Activated CD8-positive, alpha-beta memory T cell treated with anti-CD3 and anti-CD28 coated beads, Interleukin-2, amount 10 ng/mL, durations not matched to agents 7 days and 5 days (primary cell): Measurements from ENCODE around the gene TSPAN9. TPM values are rescaled to one million over a fixed set of nuclear protein-coding genes. Genes with fewer than 3 reads are reported as not detected.

Experiments used
- ATAC-seq: fragments of 150-1000 bp; cut with Tn5 transposase; one replicate; pipeline ENCODE4 v1.10.0; 2021; ENCODE audit warnings: moderate library complexity
- CTCF ChIA-PET: fragments of 350-600 bp; sonication (Branson Sonifier 250); formaldehyde crosslinking; loops from one replicate; lab custom pipeline; 2021; ENCODE audit warnings: antibody characterized with exemption; lab: Charles Lee
- DNase-seq: peaks from one replicate; pipeline ENCODE4 v3.0.0-alpha.2; 2020
- H3K27ac Mint-ChIP-seq: one replicate; pipeline ENCODE4 v1.8.0; 2021; ENCODE audit warnings: mild to moderate bottlenecking, mixed read lengths
- H3K27me3 Mint-ChIP-seq: one replicate; pipeline ENCODE4 v1.8.0; 2021; ENCODE audit warnings: mixed read lengths
- H3K36me3 Mint-ChIP-seq: one replicate; pipeline ENCODE4 v1.8.0; 2021; ENCODE audit warnings: mild to moderate bottlenecking, mixed read lengths
- H3K4me1 Mint-ChIP-seq: one replicate; pipeline ENCODE4 v1.8.0; 2021; ENCODE audit warnings: mixed read lengths
- H3K4me3 Mint-ChIP-seq: one replicate; pipeline ENCODE4 v1.8.0; 2021; ENCODE audit warnings: mild to moderate bottlenecking, moderate library complexity, mixed read lengths
- H3K9me3 Mint-ChIP-seq: one replicate; pipeline ENCODE4 v1.8.0; 2022; ENCODE audit warnings: low read depth, mixed read lengths
- total RNA-seq, 2 experiments: library from RNA; stranded (reverse); gene quantifications; one replicate each; pipeline ENCODE4 v1.2.3, GENCODE V29; 2021

The TSPAN9 gene
- total RNA-seq, 2 experiments from 2014 or later: not detected

- no peak for DNase-seq
- Mint-ChIP-seq H3K27ac (no peak overlapping the region), H3K4me1 (no peaks in the 10 kb centered on the region), H3K4me3 (no peak overlapping the region), H3K36me3 (no peaks in the 10 kb centered on the region), H3K27me3 (peaks cover 14% of the 10 kb centered on the region), H3K9me3 (no peaks in the 10 kb centered on the region)
- no peak for ATAC-seq
- CTCF ChIA-PET: interaction anchor here (1.4 to 1.9 kb wide), 2 partner anchors 22 to 144 kb away, joined by 5 to 6 read pairs; no protein-coding TSS in a partner anchor
These were observed 202.2 kb downstream of the TSPAN9 start for GRCh38 chr12:3279415-3279780.

- H3K4me3 Mint-ChIP-seq: no peak overlapping the region
- CTCF ChIA-PET: interaction anchor here (1.4 to 1.9 kb wide), 2 partner anchors 21 to 144 kb away, joined by 5 to 6 read pairs; no protein-coding TSS in a partner anchor
- H3K9me3 Mint-ChIP-seq: no peaks in the 10 kb centered on the region
- H3K27me3 Mint-ChIP-seq: peaks cover 14% of the 10 kb centered on the region
- DNase-seq (no peak), ATAC-seq (no peak)
- H3K36me3 Mint-ChIP-seq: no peaks in the 10 kb centered on the region
- H3K4me1 Mint-ChIP-seq: no peaks in the 10 kb centered on the region
- no peak overlapping the region for H3K27ac Mint-ChIP-seq
These were observed 202.7 kb downstream of the TSPAN9 start for GRCh38 chr12:3279832-3280231.

- H3K27ac Mint-ChIP-seq: no peak overlapping the region
- CTCF ChIA-PET: interaction anchor here (1.4 kb wide), 1 partner anchor 20 kb away, joined by 6 read pairs; no protein-coding TSS in a partner anchor
- H3K9me3 Mint-ChIP-seq: no peaks in the 10 kb centered on the region
- peaks cover 12% of the 10 kb centered on the region for H3K27me3 Mint-ChIP-seq
- H3K36me3 Mint-ChIP-seq: no peaks in the 10 kb centered on the region
- no peaks in the 10 kb centered on the region for H3K4me1 Mint-ChIP-seq
- ATAC-seq (no peak), DNase-seq (no peak)
- no peak overlapping the region for H3K4me3 Mint-ChIP-seq
These were observed 203.8 kb downstream of the TSPAN9 start for GRCh38 chr12:3280967-3281366.

GRCh38 chr12:3281588-3282383 lies 204.6 kb downstream of the TSPAN9 start:
- CTCF ChIA-PET: interaction anchor here (1.1 to 1.7 kb wide), 3 partner anchors 18 to 522 kb away, joined by 3 to 4 read pairs (median 3); no protein-coding TSS in a partner anchor

GRCh38 chr12:3282384-3282670 lies 205.1 kb downstream of the TSPAN9 start:
- DNase-seq (no peak), ATAC-seq (no peak)
- CTCF ChIA-PET: interaction anchor here (1.1 to 1.7 kb wide), 3 partner anchors 17 to 521 kb away, joined by 3 to 4 read pairs (median 3); no protein-coding TSS in a partner anchor
- Mint-ChIP-seq H3K27me3 (peaks cover 7% of the 10 kb centered on the region), H3K27ac (no peak overlapping the region), H3K4me3 (no peak overlapping the region), H3K36me3 (no peaks in the 10 kb centered on the region), H3K4me1 (no peaks in the 10 kb centered on the region), H3K9me3 (no peaks in the 10 kb centered on the region)

More at GRCh38 chr12:3281588-3282383, 204.6 kb downstream of the TSPAN9 start:
- H3K36me3 Mint-ChIP-seq: no peaks in the 10 kb centered on the region
- H3K4me1 Mint-ChIP-seq: no peaks in the 10 kb centered on the region
- H3K4me3 Mint-ChIP-seq: no peak overlapping the region
- H3K27ac Mint-ChIP-seq: no peak overlapping the region
- peaks cover 7% of the 10 kb centered on the region for H3K27me3 Mint-ChIP-seq
- DNase-seq: no peak
- no peak for ATAC-seq
- no peaks in the 10 kb centered on the region for H3K9me3 Mint-ChIP-seq

DNA sequence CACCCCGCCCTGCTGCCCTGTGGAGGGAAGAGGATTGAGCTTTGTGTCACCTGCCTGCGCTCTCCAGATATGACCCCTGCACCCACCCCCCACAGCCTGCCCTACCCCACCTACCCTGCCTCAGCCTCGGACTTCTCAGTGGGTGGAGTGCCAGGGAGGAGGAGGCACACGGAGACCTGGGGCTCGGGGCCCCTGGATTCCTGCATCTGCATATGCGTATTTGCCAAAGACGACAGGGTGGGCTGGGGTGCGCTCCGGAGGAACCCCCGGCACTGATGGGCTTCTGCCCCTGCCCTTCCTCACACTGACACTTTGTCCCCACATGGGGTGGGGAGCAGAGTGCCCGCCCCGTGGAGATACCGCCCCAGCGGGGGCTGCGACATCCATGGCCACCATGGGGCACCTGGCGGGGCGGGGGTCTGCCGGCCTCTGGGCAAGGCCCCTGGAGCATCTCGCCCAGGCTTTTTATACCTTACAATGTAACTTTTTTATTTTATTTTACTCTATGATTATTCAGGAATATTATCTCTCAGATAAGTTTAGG lies 206.0 kb downstream of the TSPAN9 start:
- Mint-ChIP-seq H3K4me3 (no peak overlapping the region), H3K36me3 (no peaks in the 10 kb centered on the region), H3K4me1 (no peaks in the 10 kb centered on the region), H3K9me3 (no peaks in the 10 kb centered on the region), H3K27ac (no peak overlapping the region), H3K27me3 (peaks cover 7% of the 10 kb centered on the region)
- DNase-seq (no peak), ATAC-seq (no peak)
- CTCF ChIA-PET: interaction anchor here (1.7 kb wide), 1 partner anchor 17 kb away, joined by 4 read pairs; no protein-coding TSS in a partner anchor

DNA sequence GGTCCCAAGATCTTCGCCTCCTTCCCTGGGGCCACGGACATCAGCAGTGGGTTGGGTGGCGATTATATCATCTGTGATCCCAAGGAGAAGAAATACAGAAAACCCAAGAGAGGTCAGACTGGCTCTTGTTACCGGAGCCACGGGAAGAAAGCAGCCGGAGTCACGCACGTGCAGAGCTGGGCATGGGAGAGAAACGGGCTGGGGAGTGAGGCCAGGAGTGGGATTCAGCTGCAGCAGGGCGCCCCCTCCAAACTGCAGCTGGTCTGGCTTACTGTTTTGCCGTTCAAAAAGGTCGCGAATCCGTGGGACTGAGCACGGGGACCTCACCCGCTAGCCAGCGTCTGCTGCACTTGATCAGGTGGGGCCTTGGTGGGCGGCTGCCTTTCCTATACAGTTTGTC lies 207.2 kb downstream of the TSPAN9 start:
- no peak for DNase-seq
- no peaks in the 10 kb centered on the region for H3K36me3 Mint-ChIP-seq
- ATAC-seq: no peak
- H3K4me3 Mint-ChIP-seq: no peak overlapping the region
- H3K27ac Mint-ChIP-seq: no peak overlapping the region
- H3K9me3 Mint-ChIP-seq: no peaks in the 10 kb centered on the region
- CTCF ChIA-PET: interaction anchor here (1.0 kb wide), 1 partner anchor 9 kb away, joined by 4 read pairs; no protein-coding TSS in a partner anchor
- H3K4me1 Mint-ChIP-seq: no peaks in the 10 kb centered on the region
- H3K27me3 Mint-ChIP-seq: peaks cover 3% of the 10 kb centered on the region

DNA sequence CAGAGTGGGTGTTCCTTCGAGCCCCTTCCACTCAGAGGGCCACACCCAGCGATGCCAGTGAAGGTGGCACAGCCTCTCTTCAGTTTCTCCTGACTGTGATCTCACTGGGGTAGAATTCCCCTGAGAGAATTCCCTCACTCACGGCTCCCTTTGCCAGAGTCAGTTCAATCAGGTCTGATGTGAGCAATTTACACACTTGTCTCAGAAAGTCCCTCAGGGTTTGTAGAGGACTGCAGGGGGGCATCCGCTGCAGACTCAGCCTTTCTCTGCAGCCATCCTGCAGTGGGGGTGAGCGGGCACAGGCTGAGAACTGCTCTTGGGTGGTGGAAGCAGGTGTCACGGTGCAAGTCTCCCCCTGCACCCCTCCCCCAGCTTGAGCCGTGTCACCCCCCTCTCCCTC lies 208.4 kb downstream of the TSPAN9 start:
- CTCF ChIA-PET: no interaction called here
- H3K36me3 Mint-ChIP-seq: no peaks in the 10 kb centered on the region
- ATAC-seq (no peak), DNase-seq (no peak)
- H3K27ac Mint-ChIP-seq: no peak overlapping the region
- H3K4me3 Mint-ChIP-seq: no peak overlapping the region
- no peaks in the 10 kb centered on the region for H3K27me3 Mint-ChIP-seq
- H3K9me3 Mint-ChIP-seq: no peaks in the 10 kb centered on the region
- no peaks in the 10 kb centered on the region for H3K4me1 Mint-ChIP-seq

DNA sequence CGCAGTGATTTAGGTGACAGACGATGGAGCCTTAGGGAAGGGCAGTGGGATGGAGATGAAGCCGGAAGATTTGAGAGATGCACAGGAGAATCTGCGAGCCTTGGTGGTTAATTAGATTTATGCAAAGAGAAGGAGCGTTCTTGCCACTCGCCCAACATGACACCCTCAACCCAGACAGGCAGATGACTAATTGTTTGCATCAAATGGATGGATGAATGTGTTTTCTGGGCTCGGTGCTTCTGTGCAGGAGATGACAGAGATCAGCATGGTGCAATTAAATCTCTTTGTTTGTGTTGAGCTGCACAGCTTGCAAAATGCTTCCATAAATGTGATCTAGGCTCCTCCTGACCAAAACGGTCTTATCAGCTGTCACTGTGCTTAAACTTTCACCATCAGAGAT lies 211.5 kb downstream of the TSPAN9 start:
- CTCF ChIA-PET: interaction anchor here (3.4 to 3.8 kb wide), 2 partner anchors 12 to 13 kb away, joined by 8 to 24 read pairs; no protein-coding TSS in a partner anchor
- Mint-ChIP-seq H3K9me3 (no peaks in the 10 kb centered on the region), H3K36me3 (no peaks in the 10 kb centered on the region), H3K4me3 (no peak overlapping the region), H3K27me3 (no peaks in the 10 kb centered on the region), H3K4me1 (no peaks in the 10 kb centered on the region), H3K27ac (no peak overlapping the region)
- no peak for ATAC-seq
- DNase-seq: no peak

GRCh38 chr12:3289702-3290101 lies 212.5 kb downstream of the TSPAN9 start:
- no peaks in the 10 kb centered on the region for H3K9me3 Mint-ChIP-seq
- CTCF ChIA-PET: interaction anchor here (3.4 to 3.8 kb wide), 2 partner anchors 11 to 14 kb away, joined by 8 to 24 read pairs; no protein-coding TSS in a partner anchor

GRCh38 chr12:3291939-3292338 lies 214.8 kb downstream of the TSPAN9 start:
- H3K9me3 Mint-ChIP-seq: no peaks in the 10 kb centered on the region
- no peak overlapping the region for H3K4me3 Mint-ChIP-seq

More at GRCh38 chr12:3289702-3290101, 212.5 kb downstream of the TSPAN9 start:
- no peak for ATAC-seq
- no peak overlapping the region for H3K4me3 Mint-ChIP-seq
- no peak for DNase-seq
- no peaks in the 10 kb centered on the region for H3K27me3 Mint-ChIP-seq
- no peaks in the 10 kb centered on the region for H3K4me1 Mint-ChIP-seq
- H3K27ac Mint-ChIP-seq: no peak overlapping the region
- no peaks in the 10 kb centered on the region for H3K36me3 Mint-ChIP-seq

DNA sequence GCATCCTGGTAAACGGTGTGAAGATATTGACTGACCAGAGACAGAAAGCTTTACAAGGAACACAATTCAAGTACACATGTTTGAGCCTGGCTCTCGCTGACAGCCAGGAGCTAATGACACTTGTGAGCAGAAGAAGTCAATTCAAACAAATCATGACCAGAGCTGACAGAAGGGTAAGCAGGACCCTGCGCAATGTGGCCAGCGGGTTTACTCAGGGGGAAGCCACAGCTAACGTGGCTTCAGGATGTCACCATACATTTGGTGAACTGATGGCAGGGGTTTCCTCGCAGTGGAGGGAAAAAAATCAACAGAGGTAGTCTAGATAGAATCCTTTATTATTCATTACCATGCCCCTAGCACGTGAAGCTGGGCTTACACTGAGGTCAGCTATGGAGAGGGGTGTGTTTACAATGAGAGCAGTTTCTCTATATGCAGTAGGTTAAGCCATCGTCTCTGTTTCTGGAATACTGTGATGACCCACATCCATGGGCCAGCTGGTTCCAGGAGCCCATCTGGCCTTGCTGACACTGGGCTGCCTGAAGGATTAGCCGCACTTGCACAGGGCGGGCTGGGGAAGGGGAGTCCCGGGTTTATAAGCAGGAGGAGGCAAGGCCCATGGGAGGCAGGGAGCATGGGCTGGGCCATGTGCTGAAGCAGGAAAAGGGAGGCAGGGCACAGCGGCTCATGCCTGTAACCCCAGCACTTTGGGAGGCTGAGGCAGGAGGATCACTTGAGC lies 215.7 kb downstream of the TSPAN9 start:
- Mint-ChIP-seq H3K27me3 (peaks cover under 1% of the 10 kb centered on the region), H3K27ac (no peak overlapping the region), H3K4me1 (no peaks in the 10 kb centered on the region), H3K4me3 (no peak overlapping the region), H3K36me3 (no peaks in the 10 kb centered on the region), H3K9me3 (no peaks in the 10 kb centered on the region)
- DNase-seq (no peak), ATAC-seq (no peak)
- CTCF ChIA-PET: interaction anchor here (1.3 kb wide), 1 partner anchor 7 kb away, joined by 3 read pairs; no protein-coding TSS in a partner anchor

More at GRCh38 chr12:3291939-3292338, 214.8 kb downstream of the TSPAN9 start:
- Mint-ChIP-seq H3K27me3 (no peaks in the 10 kb centered on the region), H3K4me1 (no peaks in the 10 kb centered on the region), H3K27ac (no peak overlapping the region), H3K36me3 (no peaks in the 10 kb centered on the region)
- CTCF ChIA-PET: interaction anchor here (1.3 kb wide), 1 partner anchor 8 kb away, joined by 3 read pairs; no protein-coding TSS in a partner anchor
- no peak for DNase-seq
- no peak for ATAC-seq
